GM20431 (cell line): ENCODE results near the gene NT5C3B.
"Not testable (repeated sequence)": the region's sequence is repeated elsewhere in the genome, so short reads cannot be mapped to it uniquely, and the experiment has no call there.

Source experiments
- in situ Hi-C: fragments of 300-500 bp; cut with MseI, MboI; formaldehyde crosslinking; loops from one replicate; pipeline ENCODE4 v1.15.0; 2020; ENCODE audit warnings: low sequenced_read_pairs; ENCODE audit not compliant: unreplicated experiment

NT5C3B gene

GRCh38 chr17:41786227-41787020, 49.6 kb downstream of the NT5C3B start, which contains the start of gene JUP:
Gene JUP, minus strand, starts transcription at chr17:41786711. Its CDS starts 14,857 bp downstream, at chr17:41771854.
- in situ Hi-C loops: no loop called here

GRCh38 chr17:41785859-41786226, 50.2 kb downstream of the NT5C3B start:
- in situ Hi-C loops: no loop called here

GRCh38 chr17:41785091-41785858, 50.8 kb downstream of the NT5C3B start:
- in situ Hi-C loops: no loop called here

GRCh38 chr17:41784207-41784744, 51.8 kb downstream of the NT5C3B start:
- in situ Hi-C loops: no loop called here

- in situ Hi-C loops: no loop called here
Measured at GRCh38 chr17:41782142-41782541, 53.9 kb downstream of the NT5C3B start.

GRCh38 chr17:41781404-41782110, 54.5 kb downstream of the NT5C3B start:
- in situ Hi-C loops: no loop called here

- in situ Hi-C loops: no loop called here
Measured at GRCh38 chr17:41779954-41780353, 56.1 kb downstream of the NT5C3B start.

GRCh38 chr17:41777574-41778188, 58.4 kb downstream of the NT5C3B start:
- in situ Hi-C loops: no loop called here

GRCh38 chr17:41777157-41777573, 58.9 kb downstream of the NT5C3B start:
- in situ Hi-C loops: no loop called here

GRCh38 chr17:41776262-41776900, 59.7 kb downstream of the NT5C3B start:
- in situ Hi-C loops: not testable (repeated sequence)

- in situ Hi-C loops: no loop called here
Measured at GRCh38 chr17:41775394-41776226, 60.4 kb downstream of the NT5C3B start.
